K562 (cell line): ENCODE data around the gene SCRN1. TPM values are rescaled to one million over a fixed set of nuclear protein-coding genes. Genes with fewer than 3 reads are reported as not detected.

Source experiments
- ATAC-seq: fragments of 200-7000 bp; cut with Tn5 transposase; 3 replicates; pipeline ENCODE4 v1.9.1; 2020; ENCODE audit warnings: moderate library complexity
- BruUV-seq: library from RNA; stranded (reverse); fragments of 400-500 nt; replicated peaks from 2 replicates; lab custom pipeline; 2021; lab: Mats Ljungman, UMichigan
- CTCF ChIA-PET: fragments of 300-600 bp; formaldehyde crosslinking; extraction: SDS; loops from one replicate; lab custom pipeline; 2021; ENCODE audit warnings: low intra/inter-chr PET ratio; lab: Yijun Ruan, JAX
- POLR2A ChIA-PET: fragments of 300-600, 350-650 bp; sonication (Branson Sonifier 250); formaldehyde crosslinking; extraction: SDS; loops from one replicate; lab custom pipeline; 2021; ENCODE audit warnings: antibody characterized with exemption, inconsistent platforms; lab: Yijun Ruan, JAX
- DNase-seq, 4 experiments: peaks; one replicate each; pipeline versions ENCODE4 v3.0.0 to v3.0.0-alpha.2; 2011 to 2018; ENCODE audit warnings: low spot score in 3 of 4, mixed read lengths in 3 of 4; ENCODE audit errors: extremely low read depth in 1 of 4
- FAIRE-seq: peaks from 2 replicates; lab custom pipeline; 2011; peaks lifted over from hg19 to GRCh38; lab: Jason Lieb, UNC
- H2AFZ ChIP-seq: 2 replicates; pipeline ENCODE4 v1.6.0; 2011; ENCODE audit warnings: low read depth, low read length, control low read depth, inconsistent platforms
- H3K27ac ChIP-seq: fragments of 200-600 bp; 3 replicates; pipeline ENCODE4 v1.8.0; 2011; ENCODE audit warnings: low read depth, mild to moderate bottlenecking, control low read depth, inconsistent platforms, low read length, moderate library complexity, mixed read lengths; ENCODE audit errors: extremely low read depth
- H3K27me3 ChIP-seq, 2 experiments: fragments of 300-600 bp in 1 of 2; 2 replicates in 1 of 2; 3 replicates in 1 of 2; pipeline versions ENCODE4 v1.6.0 to v1.8.0; 2011; ENCODE audit warnings: inconsistent platforms in 2 of 2, low read length in 2 of 2, mild to moderate bottlenecking in 1 of 2, mixed read lengths in 1 of 2, moderate library complexity in 1 of 2; ENCODE audit not compliant: control insufficient read depth in 2 of 2, insufficient read depth in 2 of 2
- H3K36me3 ChIP-seq: fragments of 300-600 bp; 3 replicates; pipeline ENCODE4 v1.8.0; 2011; ENCODE audit warnings: mild to moderate bottlenecking, low read length, inconsistent platforms; ENCODE audit not compliant: control insufficient read depth, insufficient read depth
- H3K4me1 ChIP-seq, 2 experiments: fragments of 200-600 bp in 1 of 2; replicated peaks in 1 of 2; 2 replicates in 1 of 2; 3 replicates in 1 of 2; pipeline versions ENCODE4 v1.5.1 to v1.8.0; 2011; ENCODE audit warnings: inconsistent platforms in 2 of 2, low read length in 2 of 2, mild to moderate bottlenecking in 1 of 2, mixed read lengths in 1 of 2, moderate library complexity in 1 of 2; ENCODE audit not compliant: control insufficient read depth in 2 of 2, insufficient read depth in 2 of 2
- H3K4me2 ChIP-seq: 2 replicates; pipeline ENCODE4 v1.6.1; 2011; ENCODE audit warnings: low read length, control low read depth, inconsistent platforms, mixed read lengths; ENCODE audit not compliant: insufficient read depth
- H3K4me3 ChIP-seq: fragments of 200-600 bp; sonication (generic), shearing (Covaris generic); 2 replicates; pipeline ENCODE4 v1.5.1; 2016; ENCODE audit warnings: control low read depth, inconsistent platforms
- H3K79me2 ChIP-seq: fragments of 200-600 bp; 3 replicates; pipeline ENCODE4 v1.8.0; 2011; ENCODE audit warnings: low read length, inconsistent platforms; ENCODE audit not compliant: control insufficient read depth, insufficient read depth
- H3K9ac ChIP-seq, 2 experiments: 2 replicates each; pipeline versions ENCODE4 v1.6.0 to v1.6.1; 2011; ENCODE audit warnings: low read depth in 2 of 2, low read length in 2 of 2, control low read depth in 1 of 2, inconsistent platforms in 1 of 2, mild to moderate bottlenecking in 1 of 2, mixed read lengths in 1 of 2; ENCODE audit not compliant: insufficient read depth in 1 of 2
- H3K9me1 ChIP-seq: one replicate; pipeline ENCODE4 v1.6.0; 2011; ENCODE audit warnings: inconsistent platforms, mild to moderate bottlenecking, low read length, moderate library complexity; ENCODE audit not compliant: control insufficient read depth, insufficient read depth
- H3K9me3 ChIP-seq: replicated peaks from 2 replicates; pipeline ENCODE4 v1.5.1; 2011; ENCODE audit warnings: low read depth, low read length, inconsistent platforms; ENCODE audit not compliant: control insufficient read depth, insufficient read depth
- H4K20me1 ChIP-seq: replicated peaks from 2 replicates; pipeline ENCODE4 v1.6.1; 2011; ENCODE audit warnings: low read length, inconsistent platforms, mixed read lengths; ENCODE audit not compliant: control insufficient read depth, insufficient read depth
- ARID1B ChIP-seq: fragments of 450-650 bp; IDR thresholded peaks from 2 replicates; pipeline ENCODE4 v1.6.1; 2016; ENCODE audit warnings: antibody characterized with exemption, mild to moderate bottlenecking, inconsistent platforms
- ARID2 ChIP-seq: fragments of 450-650 bp; IDR thresholded peaks from 2 replicates; pipeline ENCODE4 v1.6.1; 2017; ENCODE audit warnings: antibody characterized with exemption, mild to moderate bottlenecking
- DMBX1 ChIP-seq: fragments of 250-450 bp; sonication (Bioruptor Pico); IDR thresholded peaks from 2 replicates; pipeline ENCODE4 v1.8.0; 2022; ENCODE audit warnings: inconsistent platforms, mild to moderate bottlenecking, moderate library complexity, borderline replicate concordance
- HOMEZ ChIP-seq: fragments of 250-450 bp; sonication (Bioruptor Pico); IDR thresholded peaks from 2 replicates; pipeline ENCODE4 v1.4.0; 2020; ENCODE audit warnings: mild to moderate bottlenecking, moderate library complexity
- IFI16 ChIP-seq: fragments of 250-450 bp; sonication (Bioruptor Pico); IDR thresholded peaks from 2 replicates; pipeline ENCODE4 v2.1.2; 2022; ENCODE audit warnings: mild to moderate bottlenecking, inconsistent platforms
- MCM5 ChIP-seq: fragments of 450-650 bp; IDR thresholded peaks from 2 replicates; pipeline ENCODE4 v1.6.1; 2016; ENCODE audit warnings: low read depth
- MLLT1 ChIP-seq, 2 experiments: fragments of 450-650 bp; IDR thresholded peaks; 2 replicates each; pipeline ENCODE4 v1.6.1; 2016
- NFRKB ChIP-seq: fragments of 450-650 bp; IDR thresholded peaks from 2 replicates; pipeline ENCODE4 v1.6.1; 2016; ENCODE audit warnings: low read depth
- NR3C1 ChIP-seq: sonication (generic); formaldehyde crosslinking; IDR thresholded peaks from 2 replicates; pipeline ENCODE4 v1.8.1; 2022; ENCODE audit warnings: missing genetic modification reagents
- POLR3G ChIP-seq: IDR thresholded peaks from 2 replicates; pipeline ENCODE4 v1.6.1; 2011; ENCODE audit not compliant: insufficient read length, insufficient replicate concordance; ENCODE audit errors: extremely low read depth
- RCOR1 ChIP-seq, 2 experiments: IDR thresholded peaks; 2 replicates each; pipeline ENCODE4 v1.6.1; 2012; ENCODE audit warnings: low read depth in 2 of 2, low read length in 2 of 2, borderline replicate concordance in 1 of 2, improper control_type of control experiment in 1 of 2
- RNF2 ChIP-seq: sonication (generic); IDR thresholded peaks from 2 replicates; pipeline ENCODE4 v1.6.1; 2016
- ZBTB11 ChIP-seq, 3 experiments: fragments of 200-800 bp in 1 of 3; fragments of 250-450 bp in 1 of 3; fragments of 450-650 bp in 1 of 3; sonication (Bioruptor Pico) in 1 of 3; sonication (Bioruptor generic) in 1 of 3; formaldehyde crosslinking in 1 of 3; IDR thresholded peaks; 2 replicates each; pipeline versions ENCODE4 v1.6.1 to v1.8.0; 2016 to 2022; ENCODE audit warnings: mild to moderate bottlenecking in 2 of 3, missing genetic modification characterization in 2 of 3, missing compliant biosample characterization in 1 of 3, moderate library complexity in 1 of 3
- ZNF511 ChIP-seq: sonication (generic); formaldehyde crosslinking; IDR thresholded peaks from 2 replicates; pipeline ENCODE4 v1.8.0; 2022; ENCODE audit warnings: mild to moderate bottlenecking, missing genetic modification reagents
- ZNF668 ChIP-seq: fragments of 250-450 bp; sonication (Bioruptor Pico); IDR thresholded peaks from 2 replicates; pipeline ENCODE4 v1.8.0; 2022; ENCODE audit warnings: mild to moderate bottlenecking, inconsistent platforms
- ZNF780A ChIP-seq: fragments of 250-450 bp; sonication (Bioruptor Pico); IDR thresholded peaks from 2 replicates; pipeline ENCODE4 v1.5.0; 2021; ENCODE audit warnings: mild to moderate bottlenecking
- WGBS: fragments of 100-300 bp; shearing (Covaris generic); methylation state at CpG from one replicate; pipeline ENCODE4 v1.1.6; 2016; ENCODE audit warnings: low coverage, mixed read lengths; ENCODE audit not compliant: insufficient coverage; ENCODE audit errors: missing lambda C conversion rate; 5-methylcytosine and 5-hydroxymethylcytosine counted together
- in situ Hi-C: fragments of 300-500 bp; cut with MboI; formaldehyde crosslinking; loops from 4 replicates; pipeline ENCODE4 v1.15.0; 2018; ENCODE audit warnings: inconsistent platforms, mixed read lengths
- intact Hi-C: fragments of 100-400 bp; cut with micrococcal nuclease; formaldehyde crosslinking; loops from 2 replicates; pipeline ENCODE4 v1.14.2; 2022
- polyA plus RNA-seq, 8 experiments: library from polyadenylated mRNA; depleted of rRNA in 4 of 8; stranded (reverse) in 5 of 8; unstranded in 3 of 8; fragments of >200 nt; fragmentation: Nextera tagmentation in 2 of 8; fragmentation: Illumina TruSeq in 1 of 8; extraction: Ambion mirVana in 2 of 8; extraction: Trizol in 1 of 8; gene quantifications; 2 replicates each; pipeline versions ENCODE4 v1.2.1 to v1.2.3, GENCODE V29; 2011 to 2014; ENCODE audit warnings: inconsistent platforms in 1 of 8, missing spikeins in 1 of 8
- total RNA-seq, 7 experiments: library from RNA; depleted of rRNA in 6 of 7; stranded (reverse); fragments of >200 nt in 6 of 7; fragmentation: Illumina TruSeq in 2 of 7; extraction: Trizol in 2 of 7; gene quantifications; 2 replicates each; pipeline versions ENCODE4 v1.2.1 to v1.2.3, GENCODE V29; 2011 to 2021; ENCODE audit warnings: low replicate concordance in 1 of 7

SCRN1 gene
- total and polyA plus RNA-seq, 9 of the 15 experiments (the other 6 are each of a cell fraction or from before 2014, with no cell fraction given): 0.13 to 1.4 (median 0.20) TPM

GRCh38 chr7:29898301-29898700 is 91.3 kb downstream of the SCRN1 start:
- no TSS peak for BruUV-seq
- Histone ChIP-seq H3K4me1 (no peaks in the 10 kb centered on the region; a peak in 2 of 5 replicates), H4K20me1 (no peaks in the 10 kb centered on the region), H3K9me3 (no peaks in the 10 kb centered on the region), H3K9me1 (no peaks in the 10 kb centered on the region), H3K27ac (no peak overlapping the region), H3K9ac (no peak overlapping the region), H3K4me2 (no peak overlapping the region), H3K36me3 (no peaks in the 10 kb centered on the region), H2AFZ (no peak overlapping the region), H3K4me3 (no peak overlapping the region), H3K27me3 (no peaks in the 10 kb centered on the region; a peak in 1 of 5 replicates), H3K79me2 (no peaks in the 10 kb centered on the region)
- 2% methylated on average over 5 of the region's 5 CpGs for WGBS
- CTCF ChIA-PET: no interaction called here
- no peak for DNase-seq
- in situ Hi-C loops: no loop called here
- no peak for TF ChIP-seq ZNF780A (CRISPR knock-in tag)
- no peak for TF ChIP-seq POLR3G
- TF ChIP-seq MCM5: no peak
- TF ChIP-seq RNF2: no peak
- TF ChIP-seq ARID1B: no peak
- TF ChIP-seq ZBTB11 (CRISPR knock-in tag; IDR thresholded peaks at IDR 0.05): no peak
- no peak for TF ChIP-seq ZNF668
- TF ChIP-seq ZNF511: no peak
- no peak for TF ChIP-seq ARID2
- no peak for TF ChIP-seq IFI16 (CRISPR knock-in tag)
- no peak for TF ChIP-seq MLLT1 (IDR thresholded peaks at IDR 0.05)
- TF ChIP-seq HOMEZ: no peak
- no peak for TF ChIP-seq NR3C1
- no peak for TF ChIP-seq NFRKB
- TF ChIP-seq DMBX1 (CRISPR knock-in tag): no peak
- TF ChIP-seq RCOR1 (IDR thresholded peaks at IDR 0.05; ENCODE audit: borderline replicate concordance in 1 of 2, low read depth in 2 of 2, low read length in 2 of 2): no peak
- intact Hi-C loops: no loop called here
- FAIRE-seq: no peak
- no peak for ATAC-seq
- POLR2A ChIA-PET: interaction anchor here (0.7 kb wide), 1 partner anchor 23 kb away, joined by 3 read pairs; no protein-coding TSS in a partner anchor
